Liver (tissue), 3 donors: ENCODE measurements around the gene NCKIPSD.

Experiments used
- ATF3 ChIP-seq: IDR thresholded peaks from 2 replicates; pipeline ENCODE4 v1.6.1; 2016; ENCODE audit warnings: antibody characterized with exemption
- CTCF ChIP-seq: fragments of 150-350 bp; IDR thresholded peaks from 2 replicates; pipeline ENCODE4 v1.5.1; 2017; ENCODE audit warnings: improper control_type of control experiment, low read depth, low read length; ENCODE audit not compliant: missing input control
- FOXA1 ChIP-seq: IDR thresholded peaks from 2 replicates; pipeline ENCODE4 v1.6.1; 2016; ENCODE audit warnings: antibody characterized with exemption
- GABPA ChIP-seq, 2 donors: IDR thresholded peaks in 1 of 2; conservative IDR thresholded peaks in 1 of 2; 2 replicates each; pipeline ENCODE4 v1.6.1; 2016; ENCODE audit warnings: antibody characterized with exemption in 2 of 2, mild to moderate bottlenecking in 1 of 2, moderate library complexity in 1 of 2
- HNF4G ChIP-seq: IDR thresholded peaks from 2 replicates; pipeline ENCODE4 v1.6.1; 2016; ENCODE audit warnings: antibody characterized with exemption
- JUND ChIP-seq, 2 donors: IDR thresholded peaks; 2 replicates each; pipeline ENCODE4 v1.6.1; 2016; ENCODE audit warnings: antibody characterized with exemption in 2 of 2
- RXRA ChIP-seq, 2 donors: IDR thresholded peaks; 2 replicates each; pipeline ENCODE4 v1.6.1; 2017 to 2018; ENCODE audit warnings: antibody characterized with exemption in 2 of 2, mild to moderate bottlenecking in 1 of 2
- TAF1 ChIP-seq: conservative IDR thresholded peaks from 2 replicates; pipeline ENCODE4 v1.6.1; 2016; ENCODE audit warnings: antibody characterized with exemption, mild to moderate bottlenecking
- TF ChIP-seq, protein P1 (sequence below): IDR thresholded peaks from 2 replicates; pipeline ENCODE4 v1.6.1; 2016; ENCODE audit warnings: antibody characterized with exemption
- donor health status: healthy.
- donor health status: healthy.

DNA sequence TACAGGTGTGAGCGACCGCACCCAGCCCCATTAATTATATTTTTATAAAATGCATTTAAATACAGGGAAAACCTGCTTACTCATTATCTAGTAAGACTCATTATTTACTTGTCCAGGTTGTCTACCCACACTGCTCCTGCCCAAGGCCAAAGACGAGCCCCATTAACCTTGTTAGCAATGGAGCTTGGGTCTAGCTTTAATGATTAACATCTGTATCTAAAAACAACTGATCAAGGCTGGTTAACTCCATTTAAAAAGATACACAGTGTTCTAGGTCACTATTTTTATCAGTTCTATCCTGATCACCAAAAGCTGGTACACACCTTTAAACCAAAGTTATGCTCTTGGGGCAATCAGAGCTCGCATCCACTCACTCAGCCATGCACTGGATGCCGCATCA lies 10.4 kb upstream of the NCKIPSD start:
- TF ChIP-seq GABPA (IDR thresholded peaks at IDR 0.05 in 1 of 2, conservative IDR thresholded peaks at IDR 0.05 in 1 of 2) = no peak
- TF ChIP-seq, protein P1, sequence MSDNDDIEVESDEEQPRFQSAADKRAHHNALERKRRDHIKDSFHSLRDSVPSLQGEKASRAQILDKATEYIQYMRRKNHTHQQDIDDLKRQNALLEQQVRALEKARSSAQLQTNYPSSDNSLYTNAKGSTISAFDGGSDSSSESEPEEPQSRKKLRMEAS = no peak
- no peak for TF ChIP-seq CTCF
- no peak for TF ChIP-seq ATF3
- no peak for TF ChIP-seq HNF4G
- TF ChIP-seq JUND (IDR thresholded peaks at IDR 0.05) = no peak
- no peak for TF ChIP-seq FOXA1
- no peak for TF ChIP-seq TAF1
- TF ChIP-seq RXRA (IDR thresholded peaks at IDR 0.05) = no peak
